SK-N-DZ (cell line): ENCODE results near the gene PDIA2.
"Not testable (repeated sequence)": the region's sequence is repeated elsewhere in the genome, so short reads cannot be mapped to it uniquely, and the experiment has no call there.

Experiments
- DNase-seq: peaks from one replicate; pipeline ENCODE4 v3.0.0-alpha.2; 2015; ENCODE audit warnings: low spot score

PDIA2 gene

GRCh38 chr16:325375-326145 is 42.6 kb downstream of the PDIA2 start:
- no peak for DNase-seq

GRCh38 chr16:330741-331140 is 47.8 kb downstream of the PDIA2 start:
- DNase-seq = no peak

- not testable (repeated sequence) for DNase-seq
Measured at GRCh38 chr16:331181-331814, 48.3 kb downstream of the PDIA2 start.

- no peak for DNase-seq
Measured at GRCh38 chr16:333406-334094, 50.6 kb downstream of the PDIA2 start.

- not testable (repeated sequence) for DNase-seq
Measured at GRCh38 chr16:334164-334832, 51.3 kb downstream of the PDIA2 start.

GRCh38 chr16:334861-335632 is 52.1 kb downstream of the PDIA2 start:
- not testable (repeated sequence) for DNase-seq

GRCh38 chr16:336269-336668 is 53.3 kb downstream of the PDIA2 start:
- DNase-seq = no peak
